ENCODE measurements around the gene RSPH6A. TPM values are rescaled to one million over a fixed set of nuclear protein-coding genes. Genes with fewer than 3 reads are reported as not detected.

The RSPH6A gene
- total RNA-seq, 4 donors from 2014 or later, result 0.11 TPM; not detected in 3

- 47% methylated on average over 6 of the region's 6 CpGs for WGBS
- no peak for DNase-seq (ENCODE audit: extremely low spot score)
- no peak for TF ChIP-seq POLR2AphosphoS5 (IDR thresholded peaks at IDR 0.05)
- TF ChIP-seq EP300 (IDR thresholded peaks at IDR 0.05), result no peak
- no peak for TF ChIP-seq POLR2A (IDR thresholded peaks at IDR 0.05; ENCODE audit: low read depth)
- TF ChIP-seq, protein P1, sequence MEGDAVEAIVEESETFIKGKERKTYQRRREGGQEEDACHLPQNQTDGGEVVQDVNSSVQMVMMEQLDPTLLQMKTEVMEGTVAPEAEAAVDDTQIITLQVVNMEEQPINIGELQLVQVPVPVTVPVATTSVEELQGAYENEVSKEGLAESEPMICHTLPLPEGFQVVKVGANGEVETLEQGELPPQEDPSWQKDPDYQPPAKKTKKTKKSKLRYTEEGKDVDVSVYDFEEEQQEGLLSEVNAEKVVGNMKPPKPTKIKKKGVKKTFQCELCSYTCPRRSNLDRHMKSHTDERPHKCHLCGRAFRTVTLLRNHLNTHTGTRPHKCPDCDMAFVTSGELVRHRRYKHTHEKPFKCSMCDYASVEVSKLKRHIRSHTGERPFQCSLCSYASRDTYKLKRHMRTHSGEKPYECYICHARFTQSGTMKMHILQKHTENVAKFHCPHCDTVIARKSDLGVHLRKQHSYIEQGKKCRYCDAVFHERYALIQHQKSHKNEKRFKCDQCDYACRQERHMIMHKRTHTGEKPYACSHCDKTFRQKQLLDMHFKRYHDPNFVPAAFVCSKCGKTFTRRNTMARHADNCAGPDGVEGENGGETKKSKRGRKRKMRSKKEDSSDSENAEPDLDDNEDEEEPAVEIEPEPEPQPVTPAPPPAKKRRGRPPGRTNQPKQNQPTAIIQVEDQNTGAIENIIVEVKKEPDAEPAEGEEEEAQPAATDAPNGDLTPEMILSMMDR (IDR thresholded peaks at IDR 0.05), result no peak
- peaks cover 5 to 22% (median 21%) of the 10 kb centered on the region in 4 donors for H3K36me3 ChIP-seq
- intact Hi-C loops (cut with DNase I), result no loop called here
- no peaks in the 10 kb centered on the region for H3K9me3 ChIP-seq
- no peak overlapping the region for H3K27ac ChIP-seq (replicated peaks in 1 of 4)
- H3K4me1 ChIP-seq, result peaks cover 25 to 38% (median 29%) of the 10 kb centered on the region in 4 donors
- no peak overlapping the region for H3K4me3 ChIP-seq
- H3K27me3 ChIP-seq, result no peaks in the 10 kb centered on the region
These were observed 21.2 kb downstream of the RSPH6A start for GRCh38 chr19:45793876-45794275.

DNA sequence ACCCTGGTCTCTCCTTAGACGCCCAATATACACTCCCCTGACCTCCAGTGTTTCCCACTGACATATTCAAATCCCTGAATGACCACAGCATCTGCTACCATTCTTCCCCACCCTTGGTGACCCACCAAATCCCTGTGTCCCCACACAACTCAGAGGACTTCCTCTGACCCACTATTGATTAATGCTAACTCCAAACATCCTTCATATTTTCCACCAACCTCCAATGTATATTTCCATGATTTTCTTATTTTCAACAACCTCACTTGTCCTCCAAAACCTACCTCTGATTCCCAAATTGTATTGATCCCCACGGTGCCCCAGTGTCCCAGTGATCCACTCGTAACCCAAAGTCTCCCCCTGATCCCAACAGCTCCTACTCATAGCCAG, 21.9 kb downstream of the RSPH6A start:
- peaks cover 8 to 29% (median 27%) of the 10 kb centered on the region in 4 donors for H3K36me3 ChIP-seq
- H3K27ac ChIP-seq (replicated peaks in 1 of 4), result peak overlapping the region in 3 of 4 donors; percentile 44 to 88 (median 85)
- DNase-seq (ENCODE audit: extremely low spot score), result no peak
- WGBS, result 48% methylated on average over 3 of the region's 3 CpGs
- H3K4me3 ChIP-seq, result peak overlapping the region; percentile 31 to 83 (median 72)
- H3K27me3 ChIP-seq, result no peaks in the 10 kb centered on the region
- peaks cover 24 to 34% (median 27%) of the 10 kb centered on the region in 4 donors for H3K4me1 ChIP-seq
- TF ChIP-seq POLR2A (IDR thresholded peaks at IDR 0.05; ENCODE audit: low read depth) (no peak), POLR2AphosphoS5 (IDR thresholded peaks at IDR 0.05) (no peak)
- intact Hi-C loops (cut with DNase I), result no loop called here
- no peaks in the 10 kb centered on the region for H3K9me3 ChIP-seq

DNA sequence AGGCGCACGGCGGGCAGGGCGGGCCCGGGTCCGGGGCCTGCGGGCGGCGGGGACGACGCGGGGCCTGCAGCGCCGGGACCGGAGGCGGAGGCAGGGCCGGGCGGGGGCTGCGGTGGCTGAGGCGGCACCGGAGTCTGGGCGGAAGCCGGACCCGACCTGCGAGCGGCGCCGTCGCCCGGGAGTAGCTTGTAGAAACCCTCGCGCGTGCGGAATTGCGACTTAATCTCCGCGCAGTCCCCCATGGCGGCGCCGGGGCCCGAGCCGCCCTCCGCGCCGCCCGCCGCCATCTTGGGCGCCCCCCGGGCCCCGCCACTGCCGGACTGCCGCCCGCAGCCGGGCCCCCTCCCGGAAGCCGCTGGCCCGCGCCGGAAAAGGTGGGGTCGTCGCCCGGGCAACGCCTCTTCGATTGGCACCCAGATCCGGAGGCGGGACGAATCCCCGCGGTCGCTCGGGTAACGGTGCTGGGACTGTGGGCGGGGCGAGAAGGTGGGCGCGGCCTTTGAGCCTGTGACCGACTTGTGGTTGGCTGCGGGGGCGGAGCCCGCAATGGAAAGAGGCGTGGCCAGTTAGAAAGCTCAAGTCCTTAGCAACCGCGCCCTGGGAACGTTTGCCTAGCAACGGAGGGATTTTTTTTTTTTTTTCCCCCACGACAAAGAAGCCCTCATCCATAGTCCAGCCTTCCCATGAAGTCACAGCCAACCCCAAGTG, 22.5 kb downstream of the RSPH6A start, which contains the start of gene DMWD:
TSS of gene DMWD (minus strand) at position 376 of the 708 bp plus-strand sequence. CDS start at position 287, 89 bp downstream.
- Histone ChIP-seq H3K4me1 (peaks cover 24 to 34% (median 28%) of the 10 kb centered on the region in 4 donors), H3K4me3 (peak within 1 kb of the TSS; percentile 69 to 89 (median 80)), H3K36me3 (peaks cover 8 to 34% (median 33%) of the 10 kb centered on the region in 4 donors), H3K27ac (replicated peaks in 1 of 4) (peak within 1 kb of the TSS; percentile 73 to 88 (median 80)), H3K27me3 (no peaks in the 10 kb centered on the region), H3K9me3 (no peaks in the 10 kb centered on the region)
- TF ChIP-seq EP300 (IDR thresholded peaks at IDR 0.05) (no peak), POLR2A (IDR thresholded peaks at IDR 0.05; ENCODE audit: low read depth) (no peak), POLR2AphosphoS5 (IDR thresholded peaks at IDR 0.05) (peak; percentile 64 to 79)
- TF ChIP-seq, protein P1 (IDR thresholded peaks at IDR 0.05), result peak in 1 of 3 experiments; percentile 15
- intact Hi-C loops (cut with DNase I), result no loop called here
- DNase-seq (ENCODE audit: extremely low spot score), result peak; percentile 100
- WGBS, result 0% methylated on average over 5 of the region's 86 CpGs

DNA sequence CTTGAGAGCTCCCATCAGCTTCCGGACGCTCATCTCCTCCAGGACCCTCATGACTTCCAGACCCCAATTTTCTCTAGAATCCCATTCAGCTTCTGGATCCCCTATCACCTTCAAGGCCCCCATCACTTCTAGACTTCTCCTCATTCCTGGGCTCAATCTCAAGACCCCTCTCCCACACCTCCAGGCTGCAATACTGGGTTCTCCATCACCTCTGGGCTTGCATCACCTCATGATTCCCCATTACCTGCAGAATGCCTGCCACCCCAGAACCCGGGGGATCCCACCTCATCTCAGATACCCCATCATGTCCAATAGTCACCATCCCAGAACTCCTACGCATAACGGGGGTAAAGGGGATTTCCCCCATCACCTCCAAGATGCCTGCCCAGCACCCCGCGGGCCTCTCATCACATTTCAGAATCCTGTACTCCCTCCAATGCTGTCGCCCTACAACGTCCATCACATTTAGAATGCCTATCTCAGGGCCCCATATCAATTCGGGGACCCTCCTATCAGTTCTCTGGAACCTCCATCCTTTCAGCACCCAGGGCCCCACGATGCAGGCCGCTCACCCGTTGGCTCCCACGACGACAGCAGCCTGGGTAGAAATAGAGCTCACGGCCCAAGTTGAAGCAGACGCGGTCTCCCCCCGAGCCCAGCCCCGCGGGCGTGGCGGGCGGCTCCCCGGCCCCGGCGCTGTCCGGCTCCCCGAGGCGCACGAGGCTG, 23.2 kb downstream of the RSPH6A start:
- no peak for DNase-seq (ENCODE audit: extremely low spot score)
- 8% methylated on average over 16 of the region's 31 CpGs for WGBS
- Histone ChIP-seq H3K4me1 (peaks cover 24 to 36% (median 28%) of the 10 kb centered on the region in 4 donors), H3K9me3 (no peaks in the 10 kb centered on the region), H3K36me3 (peaks cover 11 to 41% (median 40%) of the 10 kb centered on the region in 4 donors), H3K4me3 (peak overlapping the region; percentile 69 to 89 (median 80)), H3K27ac (replicated peaks in 1 of 4) (peak overlapping the region; percentile 73 to 88 (median 80)), H3K27me3 (no peaks in the 10 kb centered on the region)
- TF ChIP-seq, protein P1 (IDR thresholded peaks at IDR 0.05), result no peak
- TF ChIP-seq POLR2A (IDR thresholded peaks at IDR 0.05; ENCODE audit: low read depth) (no peak), POLR2AphosphoS5 (IDR thresholded peaks at IDR 0.05) (no peak), EP300 (IDR thresholded peaks at IDR 0.05) (no peak)
- intact Hi-C loops (cut with DNase I), result no loop called here

GRCh38 chr19:45790942-45791341, 24.2 kb downstream of the RSPH6A start:
- H3K27me3 ChIP-seq, result no peaks in the 10 kb centered on the region
- H3K27ac ChIP-seq (replicated peaks in 1 of 4), result peak overlapping the region in 1 of 4 donors; percentile 88
- H3K4me3 ChIP-seq, result no peak overlapping the region
- intact Hi-C loops (cut with DNase I), result no loop called here
- TF ChIP-seq, protein P1 (IDR thresholded peaks at IDR 0.05), result no peak
- TF ChIP-seq POLR2A (IDR thresholded peaks at IDR 0.05; ENCODE audit: low read depth), result no peak
- no peak for TF ChIP-seq POLR2AphosphoS5 (IDR thresholded peaks at IDR 0.05)
- TF ChIP-seq EP300 (IDR thresholded peaks at IDR 0.05), result no peak
- DNase-seq (ENCODE audit: extremely low spot score), result no peak
- peaks cover 15 to 51% (median 50%) of the 10 kb centered on the region in 4 donors for H3K36me3 ChIP-seq
- no peaks in the 10 kb centered on the region for H3K9me3 ChIP-seq
- H3K4me1 ChIP-seq, result peaks cover 27 to 45% (median 32%) of the 10 kb centered on the region in 4 donors
- WGBS, result 79% methylated on average over 8 of the region's 8 CpGs
